ENCODE data around the gene CLEC2A. TPM values are rescaled to one million over a fixed set of nuclear protein-coding genes. Genes with fewer than 3 reads are reported as not detected.

Gene CLEC2A
- total and polyA plus RNA-seq, 9 of the 15 experiments (the other 6 are each of a cell fraction or from before 2014, with no cell fraction given) = not detected

DNA sequence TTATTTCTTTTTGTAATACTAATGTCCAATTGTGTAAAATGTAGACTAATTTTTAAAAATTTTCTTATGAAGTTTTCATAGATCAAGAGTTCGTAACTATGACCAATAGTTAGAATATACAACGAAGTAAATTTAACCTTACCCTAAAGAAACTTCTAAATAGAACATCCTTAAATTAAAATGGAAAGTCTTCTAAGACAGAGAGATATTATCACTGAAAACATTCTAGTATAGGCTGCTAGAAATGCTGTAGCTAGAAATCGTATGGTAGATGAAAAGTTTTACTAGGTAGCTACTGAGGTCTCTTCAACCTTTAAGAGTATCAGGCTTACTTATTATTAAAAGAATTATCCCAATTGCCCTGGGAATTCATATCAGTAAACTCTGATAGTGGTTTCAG, 925 bp downstream of the CLEC2A start (continued):
- TF ChIP-seq, protein P1, sequence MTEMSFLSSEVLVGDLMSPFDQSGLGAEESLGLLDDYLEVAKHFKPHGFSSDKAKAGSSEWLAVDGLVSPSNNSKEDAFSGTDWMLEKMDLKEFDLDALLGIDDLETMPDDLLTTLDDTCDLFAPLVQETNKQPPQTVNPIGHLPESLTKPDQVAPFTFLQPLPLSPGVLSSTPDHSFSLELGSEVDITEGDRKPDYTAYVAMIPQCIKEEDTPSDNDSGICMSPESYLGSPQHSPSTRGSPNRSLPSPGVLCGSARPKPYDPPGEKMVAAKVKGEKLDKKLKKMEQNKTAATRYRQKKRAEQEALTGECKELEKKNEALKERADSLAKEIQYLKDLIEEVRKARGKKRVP (CRISPR knock-in tag; IDR thresholded peaks at IDR 0.05) = no peak
- TF ChIP-seq, protein P2, sequence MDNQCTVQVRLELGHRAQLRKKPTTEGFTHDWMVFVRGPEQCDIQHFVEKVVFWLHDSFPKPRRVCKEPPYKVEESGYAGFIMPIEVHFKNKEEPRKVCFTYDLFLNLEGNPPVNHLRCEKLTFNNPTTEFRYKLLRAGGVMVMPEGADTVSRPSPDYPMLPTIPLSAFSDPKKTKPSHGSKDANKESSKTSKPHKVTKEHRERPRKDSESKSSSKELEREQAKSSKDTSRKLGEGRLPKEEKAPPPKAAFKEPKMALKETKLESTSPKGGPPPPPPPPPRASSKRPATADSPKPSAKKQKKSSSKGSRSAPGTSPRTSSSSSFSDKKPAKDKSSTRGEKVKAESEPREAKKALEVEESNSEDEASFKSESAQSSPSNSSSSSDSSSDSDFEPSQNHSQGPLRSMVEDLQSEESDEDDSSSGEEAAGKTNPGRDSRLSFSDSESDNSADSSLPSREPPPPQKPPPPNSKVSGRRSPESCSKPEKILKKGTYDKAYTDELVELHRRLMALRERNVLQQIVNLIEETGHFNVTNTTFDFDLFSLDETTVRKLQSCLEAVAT (IDR thresholded peaks at IDR 0.05) = no peak
- TF ChIP-seq ZNF830 (CRISPR knock-in tag; IDR thresholded peaks at IDR 0.05) (no peak), NR4A1 (CRISPR knock-in tag; IDR thresholded peaks at IDR 0.05) (no peak), NR4A1 (tag; IDR thresholded peaks at IDR 0.05) (no peak), CHD2 (IDR thresholded peaks at IDR 0.05; ENCODE audit: low read depth, low read length) (no peak)
- TF ChIP-seq, protein P3, sequence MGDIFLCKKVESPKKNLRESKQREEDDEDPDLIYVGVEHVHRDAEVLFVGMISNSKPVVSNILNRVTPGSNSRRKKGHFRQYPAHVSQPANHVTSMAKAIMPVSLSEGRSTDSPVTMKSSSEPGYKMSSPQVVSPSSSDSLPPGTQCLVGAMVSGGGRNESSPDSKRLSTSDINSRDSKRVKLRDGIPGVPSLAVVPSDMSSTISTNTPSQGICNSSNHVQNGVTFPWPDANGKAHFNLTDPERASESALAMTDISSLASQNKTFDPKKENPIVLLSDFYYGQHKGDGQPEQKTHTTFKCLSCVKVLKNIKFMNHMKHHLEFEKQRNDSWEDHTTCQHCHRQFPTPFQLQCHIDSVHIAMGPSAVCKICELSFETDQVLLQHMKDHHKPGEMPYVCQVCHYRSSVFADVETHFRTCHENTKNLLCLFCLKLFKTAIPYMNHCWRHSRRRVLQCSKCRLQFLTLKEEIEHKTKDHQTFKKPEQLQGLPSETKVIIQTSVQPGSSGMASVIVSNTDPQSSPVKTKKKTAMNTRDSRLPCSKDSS (IDR thresholded peaks at IDR 0.05; ENCODE audit: low read depth, partially characterized antibody) = no peak

DNA sequence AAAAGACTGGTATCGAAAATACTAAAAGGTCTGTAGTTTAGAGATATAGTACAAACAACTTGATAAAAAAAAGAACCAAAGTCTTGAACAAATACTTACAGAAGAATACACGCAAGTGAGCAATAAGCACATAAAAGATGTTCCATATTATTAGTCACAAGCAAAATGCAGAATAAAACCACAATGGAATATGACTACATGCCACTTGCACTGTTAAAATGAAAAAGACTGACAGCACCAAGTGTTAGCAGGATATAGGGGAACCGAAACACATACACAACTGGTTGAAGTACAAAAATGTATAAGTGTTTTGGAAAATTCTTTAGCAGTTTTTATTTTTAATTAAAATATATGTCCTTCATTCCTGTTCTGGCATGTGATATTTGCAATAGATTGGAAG, 3.6 kb downstream of the CLEC2A start:
- Histone ChIP-seq H2AFZ (ENCODE audit: low read depth, low read length) (no peak overlapping the region), H3K4me1 (replicated peaks in 1 of 2; ENCODE audit: control insufficient read depth in 2 of 2, insufficient read depth in 2 of 2, low read length in 2 of 2) (no peaks in the 10 kb centered on the region), H4K20me1 (replicated peaks; ENCODE audit: control insufficient read depth, insufficient read depth, low read length) (no peaks in the 10 kb centered on the region), H3K4me2 (ENCODE audit: insufficient read depth, low read length) (no peak overlapping the region), H3K9ac (ENCODE audit: insufficient read depth in 1 of 2, low read depth in 2 of 2, low read length in 2 of 2) (no peak overlapping the region), H3K27ac (ENCODE audit: extremely low read depth, low read depth, low read length) (no peak overlapping the region), H3K9me3 (replicated peaks; ENCODE audit: control insufficient read depth, insufficient read depth, low read depth, low read length) (no peaks in the 10 kb centered on the region), H3K4me3 (no peak overlapping the region), H3K36me3 (ENCODE audit: control insufficient read depth, insufficient read depth, low read length) (no peaks in the 10 kb centered on the region), H3K27me3 (ENCODE audit: control insufficient read depth in 2 of 2, insufficient read depth in 2 of 2, low read length in 2 of 2) (no peaks in the 10 kb centered on the region), H3K9me1 (ENCODE audit: control insufficient read depth, insufficient read depth, low read length) (no peaks in the 10 kb centered on the region), H3K79me2 (ENCODE audit: control insufficient read depth, insufficient read depth, low read length) (no peaks in the 10 kb centered on the region)
- DNase-seq (ENCODE audit: extremely low read depth in 1 of 4, low spot score in 3 of 4) = no peak
- no TSS peak for BruUV-seq (replicated peaks)
- in situ Hi-C loops (cut with MboI) (loop anchor here (10.0 kb wide), 1 partner anchor 184 kb away; no protein-coding TSS in a partner anchor), intact Hi-C loops (cut with micrococcal nuclease) (loop anchor here (5.0 kb wide), 1 partner anchor 176 kb away; no protein-coding TSS in a partner anchor)
- no peak for FAIRE-seq
- 8% methylated on average over 3 of the region's 3 CpGs for WGBS (ENCODE audit: insufficient coverage, low coverage, missing lambda C conversion rate)
- POLR2A ChIA-PET = no interaction called here
- CTCF ChIA-PET (ENCODE audit: low intra/inter-chr PET ratio) = no interaction called here
- ATAC-seq = no peak
- TF ChIP-seq POLR2AphosphoS2 (IDR thresholded peaks at IDR 0.05; ENCODE audit: low read length) (no peak), ZFP1 (CRISPR knock-in tag; IDR thresholded peaks at IDR 0.05) (no peak), NFATC3 (IDR thresholded peaks at IDR 0.05) (no peak), PML (IDR thresholded peaks at IDR 0.05; ENCODE audit: low read length) (no peak), HSF4 (CRISPR knock-in tag; IDR thresholded peaks at IDR 0.05; ENCODE audit: borderline replicate concordance) (no peak), SP1 (CRISPR knock-in tag; IDR thresholded peaks at IDR 0.05) (no peak), ZKSCAN8 (CRISPR knock-in tag; IDR thresholded peaks at IDR 0.05) (no peak)
- TF ChIP-seq, protein P4, sequence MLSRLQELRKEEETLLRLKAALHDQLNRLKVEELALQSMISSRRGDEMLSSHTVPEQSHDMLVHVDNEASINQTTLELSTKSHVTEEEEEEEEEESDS (CRISPR knock-in tag; IDR thresholded peaks at IDR 0.05) = no peak
- TF ChIP-seq, protein P5, sequence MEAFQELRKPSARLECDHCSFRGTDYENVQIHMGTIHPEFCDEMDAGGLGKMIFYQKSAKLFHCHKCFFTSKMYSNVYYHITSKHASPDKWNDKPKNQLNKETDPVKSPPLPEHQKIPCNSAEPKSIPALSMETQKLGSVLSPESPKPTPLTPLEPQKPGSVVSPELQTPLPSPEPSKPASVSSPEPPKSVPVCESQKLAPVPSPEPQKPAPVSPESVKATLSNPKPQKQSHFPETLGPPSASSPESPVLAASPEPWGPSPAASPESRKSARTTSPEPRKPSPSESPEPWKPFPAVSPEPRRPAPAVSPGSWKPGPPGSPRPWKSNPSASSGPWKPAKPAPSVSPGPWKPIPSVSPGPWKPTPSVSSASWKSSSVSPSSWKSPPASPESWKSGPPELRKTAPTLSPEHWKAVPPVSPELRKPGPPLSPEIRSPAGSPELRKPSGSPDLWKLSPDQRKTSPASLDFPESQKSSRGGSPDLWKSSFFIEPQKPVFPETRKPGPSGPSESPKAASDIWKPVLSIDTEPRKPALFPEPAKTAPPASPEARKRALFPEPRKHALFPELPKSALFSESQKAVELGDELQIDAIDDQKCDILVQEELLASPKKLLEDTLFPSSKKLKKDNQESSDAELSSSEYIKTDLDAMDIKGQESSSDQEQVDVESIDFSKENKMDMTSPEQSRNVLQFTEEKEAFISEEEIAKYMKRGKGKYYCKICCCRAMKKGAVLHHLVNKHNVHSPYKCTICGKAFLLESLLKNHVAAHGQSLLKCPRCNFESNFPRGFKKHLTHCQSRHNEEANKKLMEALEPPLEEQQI (IDR thresholded peaks at IDR 0.05) = no peak
